Measurements from ENCODE around the gene ZFR. TPM values are rescaled to one million over a fixed set of nuclear protein-coding genes. Genes with fewer than 3 reads are reported as not detected.

The ZFR gene
- total and polyA plus RNA-seq, 7 donors = 25.8 to 99.9 (median 71.8) TPM

DNA sequence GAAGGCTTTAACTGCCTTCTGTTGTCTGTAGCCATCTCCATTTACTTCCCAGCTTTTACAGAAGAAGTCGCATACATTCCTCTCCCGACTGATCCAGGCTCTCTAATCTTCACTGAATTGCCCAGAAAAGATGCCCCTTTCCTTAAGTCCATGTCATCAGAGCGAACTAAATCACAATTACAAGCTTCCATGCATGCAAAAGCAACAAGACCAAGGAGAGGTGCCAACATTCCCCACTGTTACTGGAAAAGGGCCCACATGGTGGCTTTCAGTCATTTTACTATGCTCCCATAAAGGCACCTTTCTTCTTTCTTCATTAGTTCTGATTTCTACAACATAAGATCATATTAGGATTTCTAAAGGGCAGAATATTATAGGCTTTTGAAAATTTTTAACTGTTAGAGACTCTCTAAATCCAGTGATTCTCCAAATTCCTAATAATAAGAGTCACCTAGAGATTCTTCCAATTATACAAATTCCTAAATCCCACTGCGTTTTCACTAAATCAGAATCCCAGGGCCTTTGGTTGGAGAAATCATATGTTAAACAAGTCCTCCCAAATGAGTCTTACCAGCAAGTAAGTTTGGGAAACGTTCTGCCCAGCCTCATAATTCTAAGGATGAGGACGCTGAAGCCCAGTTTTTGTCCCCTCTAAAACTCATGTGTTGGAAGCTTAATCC lies 17.0 kb upstream of the ZFR start:
- no peak overlapping the region for H3K4me3 ChIP-seq
- H3K9me3 ChIP-seq = no peaks in the 10 kb centered on the region
- no peaks in the 10 kb centered on the region for H3K4me1 ChIP-seq
- no peaks in the 10 kb centered on the region for H3K27me3 ChIP-seq
- H3K27ac ChIP-seq = no peak overlapping the region
- intact Hi-C loops (cut with DNase I) = no loop called here
- TF ChIP-seq EP300 (IDR thresholded peaks at IDR 0.05) (no peak), POLR2A (IDR thresholded peaks at IDR 0.05) (no peak), POLR2AphosphoS5 (IDR thresholded peaks at IDR 0.05) (no peak)
- TF ChIP-seq, protein P1, sequence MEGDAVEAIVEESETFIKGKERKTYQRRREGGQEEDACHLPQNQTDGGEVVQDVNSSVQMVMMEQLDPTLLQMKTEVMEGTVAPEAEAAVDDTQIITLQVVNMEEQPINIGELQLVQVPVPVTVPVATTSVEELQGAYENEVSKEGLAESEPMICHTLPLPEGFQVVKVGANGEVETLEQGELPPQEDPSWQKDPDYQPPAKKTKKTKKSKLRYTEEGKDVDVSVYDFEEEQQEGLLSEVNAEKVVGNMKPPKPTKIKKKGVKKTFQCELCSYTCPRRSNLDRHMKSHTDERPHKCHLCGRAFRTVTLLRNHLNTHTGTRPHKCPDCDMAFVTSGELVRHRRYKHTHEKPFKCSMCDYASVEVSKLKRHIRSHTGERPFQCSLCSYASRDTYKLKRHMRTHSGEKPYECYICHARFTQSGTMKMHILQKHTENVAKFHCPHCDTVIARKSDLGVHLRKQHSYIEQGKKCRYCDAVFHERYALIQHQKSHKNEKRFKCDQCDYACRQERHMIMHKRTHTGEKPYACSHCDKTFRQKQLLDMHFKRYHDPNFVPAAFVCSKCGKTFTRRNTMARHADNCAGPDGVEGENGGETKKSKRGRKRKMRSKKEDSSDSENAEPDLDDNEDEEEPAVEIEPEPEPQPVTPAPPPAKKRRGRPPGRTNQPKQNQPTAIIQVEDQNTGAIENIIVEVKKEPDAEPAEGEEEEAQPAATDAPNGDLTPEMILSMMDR (IDR thresholded peaks at IDR 0.05) = no peak
- WGBS, 2 donors = 87 to 89% methylated on average over 6 of the region's 6 CpGs
- no peaks in the 10 kb centered on the region for H3K36me3 ChIP-seq
- no peak for DNase-seq

DNA sequence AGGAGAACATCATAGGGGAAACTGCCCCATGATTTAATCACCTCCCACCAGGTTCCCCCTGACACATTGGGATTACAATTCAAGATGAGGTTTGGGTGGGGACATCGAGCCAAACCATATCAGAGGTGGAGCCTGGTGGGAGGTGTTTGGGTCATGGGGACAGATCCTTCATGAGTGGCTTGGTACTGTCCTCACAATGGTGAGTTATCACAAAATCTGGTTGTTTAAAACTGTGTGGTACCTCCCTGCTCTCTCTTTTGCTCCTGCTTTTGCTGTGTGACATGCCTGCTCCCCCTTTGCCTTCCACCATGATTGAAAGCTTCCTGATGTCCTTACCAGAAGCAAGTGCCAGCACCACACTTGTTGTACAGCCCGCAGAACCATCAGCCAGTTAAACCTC lies 16.2 kb upstream of the ZFR start:
- no peaks in the 10 kb centered on the region for H3K27me3 ChIP-seq
- H3K9me3 ChIP-seq = no peaks in the 10 kb centered on the region
- TF ChIP-seq POLR2A (IDR thresholded peaks at IDR 0.05) = no peak
- TF ChIP-seq POLR2AphosphoS5 (IDR thresholded peaks at IDR 0.05) = no peak
- TF ChIP-seq EP300 (IDR thresholded peaks at IDR 0.05) = no peak
- TF ChIP-seq, protein P1 (IDR thresholded peaks at IDR 0.05) = no peak
- DNase-seq = no peak
- intact Hi-C loops (cut with DNase I) = no loop called here
- WGBS, 2 donors = 87 to 95% methylated on average over 2 of the region's 2 CpGs
- no peak overlapping the region for H3K4me3 ChIP-seq
- no peak overlapping the region for H3K27ac ChIP-seq
- no peaks in the 10 kb centered on the region for H3K36me3 ChIP-seq
- H3K4me1 ChIP-seq = no peaks in the 10 kb centered on the region

DNA sequence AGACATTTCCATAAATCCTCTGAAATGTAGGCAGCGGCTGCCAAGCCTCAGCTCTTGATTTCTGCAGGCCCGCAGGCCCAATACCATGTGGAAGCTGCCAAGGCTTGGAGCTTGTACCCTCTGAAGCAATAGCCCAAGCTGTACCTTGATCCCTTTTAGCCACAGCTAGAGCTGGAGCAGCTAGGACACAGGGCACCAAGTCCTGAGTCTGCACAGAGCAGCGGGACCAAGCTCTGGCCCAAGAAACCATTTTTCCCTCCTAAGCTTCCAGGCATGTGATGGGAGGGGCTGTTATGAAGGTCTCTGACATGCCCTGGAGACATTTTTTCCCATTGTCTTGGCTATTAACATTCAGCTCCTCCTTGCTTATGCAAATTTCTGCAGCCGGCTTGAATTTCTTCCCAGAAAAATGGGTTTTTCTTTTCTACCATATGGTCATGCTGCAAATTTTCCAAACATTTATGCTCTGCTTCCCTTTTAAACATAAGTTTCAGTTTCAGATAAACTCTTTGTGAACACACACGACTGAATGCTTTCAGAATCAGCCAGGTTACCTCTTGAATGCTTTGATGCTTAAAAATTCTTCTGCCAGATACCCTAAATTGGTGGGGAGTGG lies 14.4 kb upstream of the ZFR start:
- no peaks in the 10 kb centered on the region for H3K4me1 ChIP-seq
- no peak overlapping the region for H3K27ac ChIP-seq
- 87 to 91% methylated on average over 5 of the region's 5 CpGs for WGBS, 2 donors
- intact Hi-C loops (cut with DNase I) = no loop called here
- no peaks in the 10 kb centered on the region for H3K9me3 ChIP-seq
- H3K4me3 ChIP-seq = no peak overlapping the region
- no peak for DNase-seq
- TF ChIP-seq POLR2A (IDR thresholded peaks at IDR 0.05) (no peak), POLR2AphosphoS5 (IDR thresholded peaks at IDR 0.05) (no peak), EP300 (IDR thresholded peaks at IDR 0.05) (no peak)
- TF ChIP-seq, protein P1 (IDR thresholded peaks at IDR 0.05) = no peak
- H3K36me3 ChIP-seq = no peaks in the 10 kb centered on the region
- no peaks in the 10 kb centered on the region for H3K27me3 ChIP-seq

DNA sequence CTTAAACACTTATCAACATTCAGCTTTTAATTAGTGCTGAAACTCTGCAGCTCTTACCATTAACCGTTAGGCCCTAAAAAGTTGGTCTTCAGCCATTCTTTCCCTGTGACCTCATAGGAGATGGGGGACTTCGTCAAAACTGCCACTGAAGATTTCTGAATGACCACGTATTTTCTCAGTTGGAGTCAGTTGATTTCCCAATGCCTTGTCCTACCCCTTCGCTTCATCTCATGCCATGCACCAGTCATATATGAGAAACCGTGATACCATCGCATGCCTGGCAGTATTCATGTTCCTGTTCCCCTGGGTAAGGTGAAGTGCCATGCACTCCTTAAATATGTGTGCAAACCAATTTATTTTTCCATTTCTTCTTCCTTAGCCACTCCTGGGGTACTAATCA lies 10.8 kb upstream of the ZFR start:
- DNase-seq = no peak
- Histone ChIP-seq H3K4me1 (no peaks in the 10 kb centered on the region), H3K27ac (no peak overlapping the region), H3K4me3 (no peak overlapping the region), H3K9me3 (no peaks in the 10 kb centered on the region), H3K36me3 (no peaks in the 10 kb centered on the region), H3K27me3 (no peaks in the 10 kb centered on the region)
- intact Hi-C loops (cut with DNase I) = no loop called here
- 89 to 95% methylated on average over 6 of the region's 6 CpGs for WGBS, 2 donors
- TF ChIP-seq POLR2AphosphoS5 (IDR thresholded peaks at IDR 0.05) (no peak), POLR2A (IDR thresholded peaks at IDR 0.05) (no peak), EP300 (IDR thresholded peaks at IDR 0.05) (no peak)
- TF ChIP-seq, protein P1 (IDR thresholded peaks at IDR 0.05) = no peak
